ENCODE measurements around the gene EIF4E2. TPM values are rescaled to one million over a fixed set of nuclear protein-coding genes. Genes with fewer than 3 reads are reported as not detected.

Gene EIF4E2
- polyA plus RNA-seq, 4 donors = 67.9 to 103 (median 88.4) TPM

DNA sequence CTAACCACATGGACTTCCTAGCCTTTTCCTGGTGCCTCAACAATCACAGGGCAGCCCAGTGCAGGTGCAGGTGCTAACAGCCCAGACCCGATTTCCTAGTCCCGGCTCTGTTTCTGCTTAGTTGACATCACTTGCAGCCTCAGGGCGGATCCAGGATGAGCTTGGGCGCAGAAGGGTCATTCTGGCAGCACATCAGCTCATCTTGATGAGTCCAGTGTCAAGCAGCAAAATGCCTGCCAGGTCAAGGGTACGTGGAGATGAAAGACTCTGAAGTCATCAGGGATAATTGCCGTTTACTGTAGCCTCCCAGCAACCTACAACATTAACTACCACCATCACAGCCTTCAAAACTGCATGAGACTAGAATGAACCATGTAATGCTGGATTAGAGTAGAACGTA lies 43.5 kb downstream of the EIF4E2 start:
- no peaks in the 10 kb centered on the region for H3K36me3 ChIP-seq (ENCODE audit: control insufficient read depth in 3 of 3, insufficient read depth in 2 of 3, low read depth in 1 of 3, low read length in 3 of 3)
- no peaks in the 10 kb centered on the region for H3K27me3 ChIP-seq (ENCODE audit: control insufficient read depth in 3 of 3, insufficient read depth in 3 of 3, low read length in 3 of 3)
- no peaks in the 10 kb centered on the region for H3K9me3 ChIP-seq (ENCODE audit: control insufficient read depth in 2 of 2, insufficient read depth in 1 of 2, low read depth in 1 of 2, low read length in 1 of 2)
- 67 to 84% (median 77%) methylated on average over 7 of the region's 7 CpGs for WGBS, 3 donors
- no peak overlapping the region for H3K27ac ChIP-seq (ENCODE audit: low read depth in 1 of 3, low read length in 2 of 3)
- DNase-seq (no peak), FAIRE-seq (no peak)
- H3K4me3 ChIP-seq (ENCODE audit: low read depth in 1 of 3, low read length in 3 of 3) = no peak overlapping the region
- H3K4me1 ChIP-seq (ENCODE audit: control insufficient read depth in 3 of 3, insufficient read depth in 2 of 3, low read depth in 1 of 3, low read length in 2 of 3) = peaks cover 2 to 19% (median 8%) of the 10 kb centered on the region in 3 donors

DNA sequence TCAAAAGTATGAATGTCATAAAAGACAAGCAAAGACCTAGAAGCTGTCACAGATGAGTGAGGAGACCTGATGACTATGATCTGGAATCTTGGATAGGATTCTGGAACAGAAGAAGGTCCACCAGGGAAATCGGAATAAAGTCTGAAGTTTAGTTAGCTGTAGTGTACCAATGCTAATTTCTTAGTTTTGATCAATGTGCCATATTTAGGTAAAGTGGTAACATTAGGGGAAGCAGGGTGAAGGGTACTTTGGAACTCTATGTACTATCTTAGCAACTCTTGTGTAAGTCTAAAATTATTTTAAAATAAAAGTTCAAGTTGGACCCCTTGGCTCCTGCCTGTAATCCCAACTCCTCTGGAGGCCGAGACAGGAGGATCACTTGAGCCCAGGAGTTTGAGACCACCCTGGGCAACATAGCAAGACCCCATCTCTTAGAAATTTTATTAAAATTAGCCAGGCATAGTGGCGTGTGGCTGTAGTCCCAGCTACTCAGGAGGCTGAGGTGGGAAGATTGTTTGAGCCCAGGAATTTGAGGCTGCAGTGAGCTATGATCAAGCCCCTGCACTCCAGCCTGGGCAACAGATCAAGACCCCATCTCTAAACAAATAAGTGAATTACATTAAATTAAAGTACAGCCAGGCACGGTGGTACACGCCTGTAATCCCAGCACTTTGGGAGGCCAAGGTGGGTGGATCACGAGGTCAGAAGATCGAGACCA lies 47.0 kb downstream of the EIF4E2 start:
- H3K9me3 ChIP-seq (ENCODE audit: control insufficient read depth in 2 of 2, insufficient read depth in 1 of 2, low read depth in 1 of 2, low read length in 1 of 2) = no peaks in the 10 kb centered on the region
- no peak overlapping the region for H3K4me3 ChIP-seq (ENCODE audit: low read depth in 1 of 3, low read length in 3 of 3)
- no peaks in the 10 kb centered on the region for H3K36me3 ChIP-seq (ENCODE audit: control insufficient read depth in 3 of 3, insufficient read depth in 2 of 3, low read depth in 1 of 3, low read length in 3 of 3)
- no peak overlapping the region for H3K27ac ChIP-seq (ENCODE audit: low read depth in 1 of 3, low read length in 2 of 3)
- WGBS, 3 donors = 82 to 96% (median 91%) methylated on average over 7 of the region's 7 CpGs
- FAIRE-seq (no peak), DNase-seq (no peak)
- H3K4me1 ChIP-seq (ENCODE audit: control insufficient read depth in 3 of 3, insufficient read depth in 2 of 3, low read depth in 1 of 3, low read length in 2 of 3) = peaks cover under 1 to 17% (median 7%) of the 10 kb centered on the region in 3 donors
- no peaks in the 10 kb centered on the region for H3K27me3 ChIP-seq (ENCODE audit: control insufficient read depth in 3 of 3, insufficient read depth in 3 of 3, low read length in 3 of 3)

DNA sequence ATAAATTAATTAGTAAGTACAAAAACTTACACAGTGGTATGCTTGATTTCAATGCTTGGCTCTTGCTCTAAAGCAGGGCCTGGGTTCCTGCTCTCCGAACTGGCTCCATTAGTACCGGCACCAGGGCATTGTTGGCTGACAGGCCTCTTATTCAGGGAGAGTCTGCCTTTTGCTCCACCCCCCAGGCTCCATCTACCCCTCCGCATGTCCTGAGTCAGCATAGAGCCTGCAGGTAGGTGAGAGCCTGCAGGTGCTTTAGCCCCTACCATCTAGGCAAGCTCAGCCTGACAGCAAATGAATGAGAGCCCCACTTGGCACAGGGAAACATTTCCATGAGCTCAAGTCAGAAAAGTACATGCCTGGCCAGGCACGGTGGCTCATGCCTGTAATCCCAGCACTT lies 47.8 kb downstream of the EIF4E2 start:
- H3K27me3 ChIP-seq (ENCODE audit: control insufficient read depth in 3 of 3, insufficient read depth in 3 of 3, low read length in 3 of 3) = no peaks in the 10 kb centered on the region
- DNase-seq (no peak), FAIRE-seq (no peak)
- H3K4me1 ChIP-seq (ENCODE audit: control insufficient read depth in 3 of 3, insufficient read depth in 2 of 3, low read depth in 1 of 3, low read length in 2 of 3) = peaks cover 0 to 11% (median 4%) of the 10 kb centered on the region in 3 donors
- no peak overlapping the region for H3K27ac ChIP-seq (ENCODE audit: low read depth in 1 of 3, low read length in 2 of 3)
- H3K9me3 ChIP-seq (ENCODE audit: control insufficient read depth in 2 of 2, insufficient read depth in 1 of 2, low read depth in 1 of 2, low read length in 1 of 2) = no peaks in the 10 kb centered on the region
- no peak overlapping the region for H3K4me3 ChIP-seq (ENCODE audit: low read depth in 1 of 3, low read length in 3 of 3)
- 88 to 92% (median 90%) methylated on average over 4 of the region's 4 CpGs for WGBS, 3 donors
- no peaks in the 10 kb centered on the region for H3K36me3 ChIP-seq (ENCODE audit: control insufficient read depth in 3 of 3, insufficient read depth in 2 of 3, low read depth in 1 of 3, low read length in 3 of 3)

DNA sequence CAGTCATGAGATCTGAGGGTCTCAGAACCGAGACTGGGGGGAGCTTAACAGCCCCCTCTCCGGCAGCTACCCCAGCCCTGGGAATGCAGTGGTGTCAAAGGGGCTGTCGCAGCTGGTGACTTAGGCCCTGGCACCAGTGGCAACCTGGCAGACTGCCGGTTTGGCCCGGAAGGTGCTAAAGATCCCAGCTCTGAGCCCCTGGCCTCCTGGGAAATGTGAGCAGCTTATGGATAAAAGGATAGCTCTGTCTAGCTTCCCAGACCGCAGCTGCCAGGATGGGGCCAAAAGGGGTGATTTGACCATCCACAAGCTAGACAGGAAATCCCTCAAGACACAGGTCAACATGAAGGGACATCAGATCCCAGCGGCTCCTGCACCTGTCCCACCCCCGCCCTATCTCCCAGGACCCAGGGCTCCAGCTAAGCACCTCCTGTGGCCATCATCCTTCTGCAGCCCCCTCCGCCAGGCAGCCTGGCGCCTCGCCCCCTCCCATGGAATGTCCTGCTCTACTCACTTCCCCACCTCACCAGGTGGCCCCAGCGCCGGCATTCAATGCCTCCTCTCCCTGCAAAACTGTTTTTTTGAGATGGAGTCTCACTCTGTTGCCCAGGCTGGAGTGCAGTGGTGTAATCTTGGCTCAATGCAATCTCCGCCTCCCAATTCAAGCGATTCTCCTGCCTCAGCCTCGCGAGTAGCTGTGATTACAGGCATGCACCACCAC lies 49.7 kb downstream of the EIF4E2 start:
- DNase-seq = no peak
- H3K27me3 ChIP-seq (ENCODE audit: control insufficient read depth in 3 of 3, insufficient read depth in 3 of 3, low read length in 3 of 3) = no peaks in the 10 kb centered on the region
- no peak for FAIRE-seq
- H3K9me3 ChIP-seq (ENCODE audit: control insufficient read depth in 2 of 2, insufficient read depth in 1 of 2, low read depth in 1 of 2, low read length in 1 of 2) = no peaks in the 10 kb centered on the region
- no peaks in the 10 kb centered on the region for H3K4me1 ChIP-seq (ENCODE audit: control insufficient read depth in 3 of 3, insufficient read depth in 2 of 3, low read depth in 1 of 3, low read length in 2 of 3)
- WGBS, 3 donors = 83 to 89% (median 86%) methylated on average over 17 of the region's 17 CpGs
- H3K27ac ChIP-seq (ENCODE audit: low read depth in 1 of 3, low read length in 2 of 3) = no peak overlapping the region
- H3K36me3 ChIP-seq (ENCODE audit: control insufficient read depth in 3 of 3, insufficient read depth in 2 of 3, low read depth in 1 of 3, low read length in 3 of 3) = no peaks in the 10 kb centered on the region
- no peak overlapping the region for H3K4me3 ChIP-seq (ENCODE audit: low read depth in 1 of 3, low read length in 3 of 3)

DNA sequence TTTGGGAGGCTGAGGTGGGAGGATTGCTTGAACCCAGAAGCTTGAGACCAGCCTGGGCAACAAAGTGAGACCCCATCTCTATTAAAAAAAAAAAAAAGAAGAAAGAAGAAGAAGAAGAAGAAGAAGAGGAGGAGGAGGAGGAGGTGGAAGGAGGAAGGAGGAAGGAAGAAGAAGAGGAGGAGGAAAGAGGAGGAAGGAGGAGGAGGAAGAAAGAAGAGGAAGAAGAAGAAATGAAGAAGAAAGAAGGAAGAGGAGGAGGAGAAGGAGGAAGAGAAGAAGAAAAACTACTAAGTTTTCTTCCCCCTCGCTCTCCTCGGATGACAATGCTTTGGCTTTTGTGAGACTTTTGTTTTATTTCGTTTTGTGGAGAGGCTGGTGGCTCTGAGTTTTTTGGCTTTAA lies 52.8 kb downstream of the EIF4E2 start:
- Histone ChIP-seq H3K4me1 (ENCODE audit: control insufficient read depth in 3 of 3, insufficient read depth in 2 of 3, low read depth in 1 of 3, low read length in 2 of 3) (no peaks in the 10 kb centered on the region), H3K4me3 (ENCODE audit: low read depth in 1 of 3, low read length in 3 of 3) (no peak overlapping the region), H3K36me3 (ENCODE audit: control insufficient read depth in 3 of 3, insufficient read depth in 2 of 3, low read depth in 1 of 3, low read length in 3 of 3) (no peaks in the 10 kb centered on the region), H3K27ac (ENCODE audit: low read depth in 1 of 3, low read length in 2 of 3) (no peak overlapping the region), H3K27me3 (ENCODE audit: control insufficient read depth in 3 of 3, insufficient read depth in 3 of 3, low read length in 3 of 3) (no peaks in the 10 kb centered on the region), H3K9me3 (ENCODE audit: control insufficient read depth in 2 of 2, insufficient read depth in 1 of 2, low read depth in 1 of 2, low read length in 1 of 2) (no peaks in the 10 kb centered on the region)
- WGBS, 3 donors = 48 to 82% (median 65%) methylated on average over 3 of the region's 3 CpGs
- DNase-seq (no peak), FAIRE-seq (no peak)

DNA sequence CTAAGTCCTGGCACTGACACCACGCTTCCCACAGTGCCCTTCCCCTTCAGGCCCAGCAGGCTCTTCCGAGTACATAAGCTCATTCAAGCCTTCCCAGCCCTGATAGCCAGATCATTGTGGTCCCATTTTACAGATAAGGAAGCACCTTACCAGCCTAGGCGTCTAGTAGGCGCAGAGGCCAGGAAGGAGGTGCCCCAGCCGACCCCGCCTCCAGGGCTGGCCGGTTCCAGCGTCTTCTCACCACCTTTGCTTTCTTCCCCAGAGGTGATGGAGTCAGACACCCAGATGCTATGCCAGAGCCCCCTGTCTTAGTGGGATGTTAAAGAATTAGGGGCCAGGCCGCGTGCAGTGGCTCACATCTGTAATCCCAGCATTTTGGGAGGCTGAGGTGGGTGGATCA lies 54.0 kb downstream of the EIF4E2 start:
- Histone ChIP-seq H3K36me3 (ENCODE audit: control insufficient read depth in 3 of 3, insufficient read depth in 2 of 3, low read depth in 1 of 3, low read length in 3 of 3) (no peaks in the 10 kb centered on the region), H3K4me3 (ENCODE audit: low read depth in 1 of 3, low read length in 3 of 3) (no peak overlapping the region), H3K4me1 (ENCODE audit: control insufficient read depth in 3 of 3, insufficient read depth in 2 of 3, low read depth in 1 of 3, low read length in 2 of 3) (no peaks in the 10 kb centered on the region), H3K9me3 (ENCODE audit: control insufficient read depth in 2 of 2, insufficient read depth in 1 of 2, low read depth in 1 of 2, low read length in 1 of 2) (no peaks in the 10 kb centered on the region), H3K27ac (ENCODE audit: low read depth in 1 of 3, low read length in 2 of 3) (no peak overlapping the region), H3K27me3 (ENCODE audit: control insufficient read depth in 3 of 3, insufficient read depth in 3 of 3, low read length in 3 of 3) (no peaks in the 10 kb centered on the region)
- 87 to 94% (median 94%) methylated on average over 10 of the region's 10 CpGs for WGBS, 3 donors
- no peak for DNase-seq
- no peak for FAIRE-seq

DNA sequence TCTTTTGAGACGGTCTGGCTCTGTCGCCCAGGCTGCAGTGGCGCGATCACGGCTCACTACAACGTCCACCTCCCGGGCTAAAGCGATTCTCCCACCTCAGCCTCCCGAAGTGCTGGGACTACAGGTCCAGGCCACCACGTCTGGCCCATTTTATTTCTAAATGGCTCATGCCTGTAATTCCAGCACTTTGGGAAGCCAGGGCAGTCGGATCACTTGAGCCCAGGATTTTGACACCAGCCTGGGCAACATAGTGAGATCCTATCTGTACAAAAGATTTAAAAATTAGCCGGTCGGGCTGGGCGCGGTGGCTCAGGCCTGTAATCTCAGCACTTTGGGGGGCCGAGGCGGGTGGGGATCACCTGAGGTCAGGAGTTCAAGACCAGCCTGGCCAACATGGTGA lies 56.5 kb downstream of the EIF4E2 start:
- FAIRE-seq = no peak
- WGBS, 3 donors = 86 to 91% (median 87%) methylated on average over 17 of the region's 17 CpGs
- no peak for DNase-seq

DNA sequence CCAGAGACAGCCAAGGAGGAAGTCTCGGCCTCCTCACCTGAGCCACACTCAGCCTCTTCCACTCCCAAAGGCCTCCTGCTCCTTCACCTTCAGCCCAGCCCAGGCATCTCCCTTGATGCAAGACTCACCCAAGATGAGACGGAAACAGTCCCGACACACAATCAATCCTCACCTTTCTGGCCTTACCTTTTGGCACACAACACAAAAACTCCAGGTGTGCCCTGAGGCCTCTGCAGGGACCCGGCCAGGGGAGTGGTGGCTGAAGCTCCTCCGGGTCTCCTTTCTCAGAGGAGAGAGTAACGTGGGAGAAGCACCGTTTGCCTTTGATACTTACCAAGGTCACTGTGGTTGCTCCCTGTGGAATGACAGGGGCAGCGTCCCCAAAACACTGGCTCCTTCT lies 59.1 kb downstream of the EIF4E2 start:
- Histone ChIP-seq H3K27me3 (ENCODE audit: control insufficient read depth in 3 of 3, insufficient read depth in 3 of 3, low read length in 3 of 3) (no peaks in the 10 kb centered on the region), H3K9me3 (ENCODE audit: control insufficient read depth in 2 of 2, insufficient read depth in 1 of 2, low read depth in 1 of 2, low read length in 1 of 2) (no peaks in the 10 kb centered on the region), H3K4me3 (ENCODE audit: low read depth in 1 of 3, low read length in 3 of 3) (no peak overlapping the region), H3K4me1 (ENCODE audit: control insufficient read depth in 3 of 3, insufficient read depth in 2 of 3, low read depth in 1 of 3, low read length in 2 of 3) (no peaks in the 10 kb centered on the region), H3K36me3 (ENCODE audit: control insufficient read depth in 3 of 3, insufficient read depth in 2 of 3, low read depth in 1 of 3, low read length in 3 of 3) (no peaks in the 10 kb centered on the region), H3K27ac (ENCODE audit: low read depth in 1 of 3, low read length in 2 of 3) (no peak overlapping the region)
- WGBS, 3 donors = 61 to 75% (median 72%) methylated on average over 8 of the region's 8 CpGs
- DNase-seq (no peak), FAIRE-seq (no peak)

More for the DNA sequence above, 56.5 kb downstream of the EIF4E2 start:
- no peaks in the 10 kb centered on the region for H3K9me3 ChIP-seq (ENCODE audit: control insufficient read depth in 2 of 2, insufficient read depth in 1 of 2, low read depth in 1 of 2, low read length in 1 of 2)
- H3K36me3 ChIP-seq (ENCODE audit: control insufficient read depth in 3 of 3, insufficient read depth in 2 of 3, low read depth in 1 of 3, low read length in 3 of 3) = no peaks in the 10 kb centered on the region
- H3K27me3 ChIP-seq (ENCODE audit: control insufficient read depth in 3 of 3, insufficient read depth in 3 of 3, low read length in 3 of 3) = no peaks in the 10 kb centered on the region
- H3K4me1 ChIP-seq (ENCODE audit: control insufficient read depth in 3 of 3, insufficient read depth in 2 of 3, low read depth in 1 of 3, low read length in 2 of 3) = no peaks in the 10 kb centered on the region
- H3K27ac ChIP-seq (ENCODE audit: low read depth in 1 of 3, low read length in 2 of 3) = no peak overlapping the region
- no peak overlapping the region for H3K4me3 ChIP-seq (ENCODE audit: low read depth in 1 of 3, low read length in 3 of 3)

Measured in small intestine (tissue), 7 donors.